Measurements from ENCODE around the gene CLDN6. TPM values are rescaled to one million over a fixed set of nuclear protein-coding genes. Genes with fewer than 3 reads are reported as not detected.

The CLDN6 gene
- total and polyA plus RNA-seq, 9 of the 15 experiments (the other 6 are each of a cell fraction or from before 2014, with no cell fraction given), result 0.22 to 0.75 (median 0.38) TPM; not detected in 3

- no TSS peak for BruUV-seq (replicated peaks)
- H2AFZ ChIP-seq (ENCODE audit: low read depth, low read length), result no peak overlapping the region
- H3K27ac ChIP-seq (ENCODE audit: extremely low read depth, low read depth, low read length), result no peak overlapping the region
- peak overlapping the region in 1 of 2 experiments; percentile 75; a peak in 2 of 4 replicates for H3K9ac ChIP-seq (ENCODE audit: insufficient read depth in 1 of 2, low read depth in 2 of 2, low read length in 2 of 2)
- no peaks in the 10 kb centered on the region for H3K9me3 ChIP-seq (replicated peaks; ENCODE audit: control insufficient read depth, insufficient read depth, low read depth, low read length)
- H4K20me1 ChIP-seq (replicated peaks; ENCODE audit: control insufficient read depth, insufficient read depth, low read length), result peaks cover 16% of the 10 kb centered on the region
- intact Hi-C loops (cut with micrococcal nuclease), result no loop called here
- WGBS (ENCODE audit: insufficient coverage, low coverage, missing lambda C conversion rate), result 82% methylated on average over 14 of the region's 20 CpGs
- POLR2A ChIA-PET, result no interaction called here
- H3K4me1 ChIP-seq (replicated peaks in 1 of 2; ENCODE audit: control insufficient read depth in 2 of 2, insufficient read depth in 2 of 2, low read length in 2 of 2), result peaks cover 33 to 94% of the 10 kb centered on the region in 2 experiments
- FAIRE-seq (no peak), ATAC-seq (no peak), DNase-seq (ENCODE audit: extremely low read depth in 1 of 4, low spot score in 3 of 4) (no peak)
- in situ Hi-C loops (cut with MboI), result no loop called here
- no peaks in the 10 kb centered on the region for H3K27me3 ChIP-seq (ENCODE audit: control insufficient read depth in 2 of 2, insufficient read depth in 2 of 2, low read length in 2 of 2)
- TF ChIP-seq PPARD (CRISPR knock-in tag; IDR thresholded peaks at IDR 0.05) (no peak), ZBTB1 (CRISPR knock-in tag; IDR thresholded peaks at IDR 0.05; ENCODE audit: borderline replicate concordance, low read depth) (no peak), NCOR1 (IDR thresholded peaks at IDR 0.05) (no peak), HDGF (IDR thresholded peaks at IDR 0.05) (no peak), ZFX (CRISPR knock-in tag; IDR thresholded peaks at IDR 0.05) (0 out of 2 replicates have a peak, but pooled peaks have one; percentile 2)
- H3K36me3 ChIP-seq (ENCODE audit: control insufficient read depth, insufficient read depth, low read length), result peaks cover 8% of the 10 kb centered on the region; the same call in 2 of the 3 replicates
- H3K9me1 ChIP-seq (ENCODE audit: control insufficient read depth, insufficient read depth, low read length), result peaks cover 6% of the 10 kb centered on the region
- CTCF ChIA-PET (ENCODE audit: low intra/inter-chr PET ratio), result no interaction called here
- no peak overlapping the region for H3K4me3 ChIP-seq
- peaks cover 22% of the 10 kb centered on the region for H3K79me2 ChIP-seq (ENCODE audit: control insufficient read depth, insufficient read depth, low read length)
- H3K4me2 ChIP-seq (ENCODE audit: insufficient read depth, low read length), result no peak overlapping the region
Observed at GRCh38 chr16:3017344-3017743, 639 bp downstream of the CLDN6 start.

- Histone ChIP-seq H2AFZ (ENCODE audit: low read depth, low read length) (peak overlapping the region; percentile 41; the same call in 1 of the 2 replicates), H3K36me3 (ENCODE audit: control insufficient read depth, insufficient read depth, low read length) (no peaks in the 10 kb centered on the region), H4K20me1 (replicated peaks; ENCODE audit: control insufficient read depth, insufficient read depth, low read length) (0 out of 2 replicates have a peak, but pooled peaks cover 4% of the 10 kb centered on the region), H3K9me1 (ENCODE audit: control insufficient read depth, insufficient read depth, low read length) (peaks cover 3% of the 10 kb centered on the region), H3K4me3 (no peak overlapping the region), H3K4me1 (replicated peaks in 1 of 2; ENCODE audit: control insufficient read depth in 2 of 2, insufficient read depth in 2 of 2, low read length in 2 of 2) (peaks cover 23 to 87% of the 10 kb centered on the region in 2 experiments), H3K79me2 (ENCODE audit: control insufficient read depth, insufficient read depth, low read length) (peaks cover 8% of the 10 kb centered on the region), H3K4me2 (ENCODE audit: insufficient read depth, low read length) (peak overlapping the region; percentile 42), H3K9ac (ENCODE audit: insufficient read depth in 1 of 2, low read depth in 2 of 2, low read length in 2 of 2) (peak overlapping the region; percentile 5 to 87; a peak in 2 of 4 replicates), H3K9me3 (replicated peaks; ENCODE audit: control insufficient read depth, insufficient read depth, low read depth, low read length) (no peaks in the 10 kb centered on the region), H3K27me3 (ENCODE audit: control insufficient read depth in 2 of 2, insufficient read depth in 2 of 2, low read length in 2 of 2) (no peaks in the 10 kb centered on the region), H3K27ac (ENCODE audit: extremely low read depth, low read depth, low read length) (peak overlapping the region; percentile 41)
- in situ Hi-C loops (cut with MboI) (no loop called here), intact Hi-C loops (cut with micrococcal nuclease) (no loop called here)
- peak; percentile 37 to 79 (median 54) for DNase-seq (ENCODE audit: extremely low read depth in 1 of 4, low spot score in 3 of 4)
- POLR2A ChIA-PET, result interaction anchor here (0.6 to 0.9 kb wide), 2 partner anchors 9 to 22 kb away, joined by 3 read pairs; no protein-coding TSS in a partner anchor
- WGBS (ENCODE audit: insufficient coverage, low coverage, missing lambda C conversion rate), result 48% methylated on average over 13 of the region's 13 CpGs
- no TSS peak for BruUV-seq (replicated peaks)
- CTCF ChIA-PET (ENCODE audit: low intra/inter-chr PET ratio), result no interaction called here
- FAIRE-seq, result peak; percentile 90
- peak; percentile 32 for ATAC-seq
- TF ChIP-seq SAFB2 (IDR thresholded peaks at IDR 0.05; ENCODE audit: borderline replicate concordance, low read depth, low read length, severe bottlenecking) (no peak), EWSR1 (IDR thresholded peaks at IDR 0.05; ENCODE audit: borderline replicate concordance, low read depth, partially characterized antibody) (no peak), ZNF57 (CRISPR knock-in tag; IDR thresholded peaks at IDR 0.05) (no peak), ZNF445 (CRISPR knock-in tag; IDR thresholded peaks at IDR 0.05; ENCODE audit: low read depth) (no peak), ETS2 (tag; IDR thresholded peaks at IDR 0.05; ENCODE audit: borderline replicate concordance, poor library complexity, severe bottlenecking) (no peak), POLR2G (IDR thresholded peaks at IDR 0.05; ENCODE audit: low read depth, low read length) (no peak), HOXB6 (CRISPR knock-in tag; IDR thresholded peaks at IDR 0.05; ENCODE audit: borderline replicate concordance) (no peak), BHLHE40 (IDR thresholded peaks at IDR 0.05; ENCODE audit: low read length) (no peak), NR2C2 (CRISPR knock-in tag; IDR thresholded peaks at IDR 0.05) (no peak), NR2C2 (tag; IDR thresholded peaks at IDR 0.05) (no peak), E2F3 (CRISPR knock-in tag; IDR thresholded peaks at IDR 0.05) (no peak), C11orf30 (IDR thresholded peaks at IDR 0.05; ENCODE audit: low read depth) (0 out of 2 replicates have a peak, but pooled peaks have one; percentile 17), HNRNPK (IDR thresholded peaks at IDR 0.05; ENCODE audit: low read depth, low read length, poor library complexity, severe bottlenecking) (no peak)
Observed at GRCh38 chr16:3015865-3016521, 2.0 kb downstream of the CLDN6 start.

All from K562 (cell line).